ENCODE measurements around the gene TNFRSF1A.

DNA sequence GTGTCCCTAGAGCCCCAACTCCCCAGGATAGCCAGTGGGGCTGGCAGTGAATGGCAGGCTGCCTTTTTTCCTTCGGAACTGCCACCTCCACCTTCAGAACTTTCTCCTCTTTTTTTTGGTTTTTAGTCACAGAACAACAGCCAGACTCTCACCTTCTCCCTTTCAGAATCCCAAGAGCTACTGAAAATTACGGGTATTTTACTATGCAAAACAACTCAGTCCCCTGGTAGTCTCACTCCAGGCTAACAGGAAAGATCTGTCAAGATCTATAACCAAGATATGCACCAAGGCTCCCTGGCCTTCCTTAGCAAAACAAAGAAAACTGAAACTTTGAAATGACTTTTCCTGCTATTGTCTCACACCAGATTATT is 18.9 kb downstream of the TNFRSF1A start:
- TF ChIP-seq, protein P1, sequence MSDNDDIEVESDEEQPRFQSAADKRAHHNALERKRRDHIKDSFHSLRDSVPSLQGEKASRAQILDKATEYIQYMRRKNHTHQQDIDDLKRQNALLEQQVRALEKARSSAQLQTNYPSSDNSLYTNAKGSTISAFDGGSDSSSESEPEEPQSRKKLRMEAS (IDR thresholded peaks at IDR 0.05), result no peak
- TF ChIP-seq, protein P2, sequence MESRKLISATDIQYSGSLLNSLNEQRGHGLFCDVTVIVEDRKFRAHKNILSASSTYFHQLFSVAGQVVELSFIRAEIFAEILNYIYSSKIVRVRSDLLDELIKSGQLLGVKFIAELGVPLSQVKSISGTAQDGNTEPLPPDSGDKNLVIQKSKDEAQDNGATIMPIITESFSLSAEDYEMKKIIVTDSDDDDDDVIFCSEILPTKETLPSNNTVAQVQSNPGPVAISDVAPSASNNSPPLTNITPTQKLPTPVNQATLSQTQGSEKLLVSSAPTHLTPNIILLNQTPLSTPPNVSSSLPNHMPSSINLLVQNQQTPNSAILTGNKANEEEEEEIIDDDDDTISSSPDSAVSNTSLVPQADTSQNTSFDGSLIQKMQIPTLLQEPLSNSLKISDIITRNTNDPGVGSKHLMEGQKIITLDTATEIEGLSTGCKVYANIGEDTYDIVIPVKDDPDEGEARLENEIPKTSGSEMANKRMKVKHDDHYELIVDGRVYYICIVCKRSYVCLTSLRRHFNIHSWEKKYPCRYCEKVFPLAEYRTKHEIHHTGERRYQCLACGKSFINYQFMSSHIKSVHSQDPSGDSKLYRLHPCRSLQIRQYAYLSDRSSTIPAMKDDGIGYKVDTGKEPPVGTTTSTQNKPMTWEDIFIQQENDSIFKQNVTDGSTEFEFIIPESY (IDR thresholded peaks at IDR 0.05), result no peak
- TF ChIP-seq, protein P3, sequence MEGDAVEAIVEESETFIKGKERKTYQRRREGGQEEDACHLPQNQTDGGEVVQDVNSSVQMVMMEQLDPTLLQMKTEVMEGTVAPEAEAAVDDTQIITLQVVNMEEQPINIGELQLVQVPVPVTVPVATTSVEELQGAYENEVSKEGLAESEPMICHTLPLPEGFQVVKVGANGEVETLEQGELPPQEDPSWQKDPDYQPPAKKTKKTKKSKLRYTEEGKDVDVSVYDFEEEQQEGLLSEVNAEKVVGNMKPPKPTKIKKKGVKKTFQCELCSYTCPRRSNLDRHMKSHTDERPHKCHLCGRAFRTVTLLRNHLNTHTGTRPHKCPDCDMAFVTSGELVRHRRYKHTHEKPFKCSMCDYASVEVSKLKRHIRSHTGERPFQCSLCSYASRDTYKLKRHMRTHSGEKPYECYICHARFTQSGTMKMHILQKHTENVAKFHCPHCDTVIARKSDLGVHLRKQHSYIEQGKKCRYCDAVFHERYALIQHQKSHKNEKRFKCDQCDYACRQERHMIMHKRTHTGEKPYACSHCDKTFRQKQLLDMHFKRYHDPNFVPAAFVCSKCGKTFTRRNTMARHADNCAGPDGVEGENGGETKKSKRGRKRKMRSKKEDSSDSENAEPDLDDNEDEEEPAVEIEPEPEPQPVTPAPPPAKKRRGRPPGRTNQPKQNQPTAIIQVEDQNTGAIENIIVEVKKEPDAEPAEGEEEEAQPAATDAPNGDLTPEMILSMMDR (IDR thresholded peaks at IDR 0.05; ENCODE audit: low read depth, low read length, missing input control), result no peak

Data from liver (tissue), 2 donors.